Activated CD4-positive, CD25-positive, alpha-beta regulatory T cell treated with anti-CD3 and anti-CD28 coated beads, Interleukin-2, amount 50 U/mL, for 72 hours (primary cell): ENCODE data around the gene CLEC4F.
"Not testable (repeated sequence)": the region's sequence is repeated elsewhere in the genome, so short reads cannot be mapped to it uniquely, and the experiment has no call there.

Experiments
- DNase-seq: peaks from one replicate; pipeline ENCODE4 v3.0.0; 2021

Gene CLEC4F

DNA sequence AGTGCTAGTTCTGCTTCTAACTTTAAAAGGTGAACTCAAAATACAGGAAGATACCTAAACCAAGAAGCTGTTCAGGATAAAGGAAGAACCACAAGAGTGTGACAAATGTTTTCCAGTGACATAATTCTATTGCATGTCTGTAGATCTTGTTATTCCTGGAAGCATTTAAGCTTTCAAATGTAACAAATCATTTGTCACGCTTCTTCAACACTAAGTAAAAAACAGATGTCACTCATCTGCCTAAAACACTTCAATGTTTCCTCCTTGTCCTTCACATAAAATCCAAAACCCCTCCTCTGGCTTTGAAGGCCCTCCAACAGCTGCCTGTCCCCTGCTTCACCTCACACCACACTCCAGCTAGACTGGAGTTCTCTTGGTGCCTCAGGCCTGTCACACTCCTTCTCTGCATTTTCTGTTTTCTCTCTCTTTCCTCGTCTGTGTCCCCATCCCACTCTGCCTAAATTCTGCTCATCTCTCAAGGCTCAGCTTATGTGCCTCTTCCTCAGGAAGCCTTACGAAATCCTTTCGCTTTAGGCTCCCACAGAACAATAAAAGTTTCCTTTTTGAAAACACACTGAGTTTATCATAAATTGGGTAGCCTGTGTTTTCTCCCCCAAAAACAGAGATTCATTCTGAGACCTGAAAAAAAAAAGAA, 6.4 kb upstream of the CLEC4F start:
- DNase-seq: no peak

GRCh38 chr2:70823249-70823648, 2.9 kb upstream of the CLEC4F start:
- DNase-seq: no peak

DNA sequence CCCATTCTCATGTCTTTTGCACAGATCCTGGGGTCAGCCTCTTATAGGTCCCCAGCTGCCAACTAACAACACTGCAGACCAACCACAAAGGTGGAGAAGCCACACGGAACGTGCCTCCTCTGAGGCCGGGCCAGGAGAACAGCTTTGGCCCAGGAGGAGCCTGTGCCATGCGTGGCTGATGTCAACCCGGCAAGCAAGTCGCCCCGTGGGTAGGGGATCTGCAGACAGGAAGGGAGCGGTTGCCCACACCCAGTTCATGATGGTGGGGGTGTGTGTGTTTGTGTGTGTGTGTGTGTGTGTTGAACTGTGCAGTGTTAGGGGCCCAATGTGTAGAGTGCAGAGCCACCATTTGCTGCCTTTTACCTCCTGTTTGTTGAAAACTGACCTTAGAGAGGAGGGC, 2.4 kb upstream of the CLEC4F start:
- no peak for DNase-seq

DNA sequence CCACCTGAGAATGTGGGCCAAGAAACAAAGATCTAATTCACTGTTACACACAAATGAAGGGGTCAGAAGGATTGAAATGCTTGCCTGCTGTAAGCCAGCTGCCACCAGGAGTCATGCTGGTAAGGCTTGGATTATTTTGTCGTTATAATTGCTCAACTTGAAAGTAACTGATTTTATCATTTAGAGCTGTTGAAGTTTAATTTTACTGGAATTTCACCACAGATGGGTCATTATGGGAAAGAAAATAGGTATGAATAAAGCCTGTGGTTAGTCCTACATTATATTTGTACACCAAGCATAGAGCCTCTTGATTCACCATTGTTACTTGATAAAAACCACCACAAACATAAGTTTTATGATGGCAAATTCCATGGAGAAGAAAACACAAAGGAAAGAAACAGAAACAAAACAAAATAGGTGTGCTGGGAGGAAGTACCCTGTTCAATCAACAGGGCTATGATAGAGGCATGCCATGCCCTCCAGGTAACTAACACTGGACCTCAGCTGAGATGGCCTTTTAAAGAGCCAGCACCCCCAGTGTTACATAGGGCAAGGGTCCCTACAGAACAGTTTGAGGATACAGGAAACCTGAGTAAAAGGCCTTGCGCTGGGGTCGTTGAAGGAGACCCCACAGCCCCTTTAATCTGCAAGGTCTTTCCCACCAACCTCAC, 3.0 kb downstream of the CLEC4F start:
- DNase-seq: no peak

DNA sequence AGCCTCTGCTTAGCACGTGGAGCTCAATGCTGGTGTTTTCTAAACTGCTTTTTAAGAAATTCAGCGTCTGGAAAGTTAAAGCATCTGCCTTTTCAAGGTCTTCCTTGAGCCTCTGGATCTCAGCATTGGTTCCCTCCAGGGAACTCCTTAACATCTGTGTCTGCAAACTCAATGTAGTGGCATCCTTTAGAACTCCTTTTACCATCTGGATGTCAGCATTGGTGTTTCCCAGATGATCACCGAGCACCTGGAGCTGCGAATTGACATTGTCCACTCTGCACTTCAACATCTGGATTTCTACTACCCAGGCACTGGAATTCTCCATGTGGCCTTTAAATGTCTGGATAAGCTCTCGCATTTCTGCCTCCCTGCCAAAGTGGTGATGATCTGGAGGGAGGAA, 3.7 kb downstream of the CLEC4F start:
- DNase-seq: no peak

- no peak for DNase-seq
Observed at GRCh38 chr2:70808983-70809958, 11.1 kb downstream of the CLEC4F start.

DNA sequence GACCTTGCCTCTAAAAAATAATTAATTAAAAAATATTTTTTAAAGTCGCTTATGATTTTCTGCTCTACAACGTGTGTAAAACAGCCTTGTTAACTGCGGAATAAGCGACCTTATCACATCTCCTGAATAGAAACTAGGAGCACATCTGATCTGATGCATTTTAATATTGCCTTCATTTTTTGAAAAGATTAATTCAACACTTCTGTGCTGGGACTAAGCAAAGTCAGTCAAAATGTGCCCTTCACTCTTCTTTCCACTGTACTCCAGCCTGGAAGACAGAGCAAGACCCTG, 12.6 kb downstream of the CLEC4F start:
- no peak for DNase-seq

- DNase-seq: no peak
Observed at GRCh38 chr2:70807102-70807827, 13.1 kb downstream of the CLEC4F start.

DNA sequence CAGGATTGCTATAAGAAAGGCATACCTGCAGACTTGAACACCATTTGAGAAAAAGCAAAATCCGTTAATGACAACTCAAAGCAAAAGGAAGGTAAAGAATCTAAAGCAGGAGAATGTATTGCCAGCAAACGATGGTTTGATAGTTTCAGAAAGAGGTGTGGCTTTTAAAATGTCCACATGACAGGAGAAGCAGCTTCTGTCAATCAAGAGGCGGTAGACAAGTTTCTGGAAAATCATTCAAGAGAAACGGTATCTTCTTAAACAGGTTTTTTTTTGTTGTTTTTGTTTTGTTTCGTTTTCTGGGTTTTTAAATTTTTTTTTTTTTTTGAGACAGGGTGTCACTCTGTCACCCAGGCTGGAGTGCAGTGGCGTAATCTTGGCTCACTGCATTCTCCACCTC, 13.8 kb downstream of the CLEC4F start:
- DNase-seq: no peak

GRCh38 chr2:70806013-70806412, 14.4 kb downstream of the CLEC4F start:
- no peak for DNase-seq

GRCh38 chr2:70801607-70802263, 18.7 kb downstream of the CLEC4F start:
- no peak for DNase-seq

- DNase-seq: no peak
Observed at GRCh38 chr2:70799706-70800105, 20.7 kb downstream of the CLEC4F start.

DNA sequence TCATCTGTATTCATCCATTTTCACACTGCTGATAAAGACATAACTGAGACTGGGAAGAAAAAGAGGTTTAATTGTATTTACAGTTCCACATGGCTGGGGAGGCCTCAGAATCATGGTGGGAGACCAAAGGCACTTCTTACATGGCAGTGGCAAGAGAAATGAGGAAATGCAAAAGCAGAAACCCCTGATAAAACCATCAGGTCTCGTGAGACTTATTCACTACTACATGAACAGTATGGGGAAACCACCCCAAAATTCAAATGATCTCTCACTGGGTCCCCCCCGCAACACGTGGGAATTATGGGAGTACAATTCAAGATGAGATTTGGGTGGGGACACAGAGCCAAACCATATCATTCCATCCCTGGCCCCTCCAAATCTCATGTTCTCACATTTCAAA, 22.4 kb downstream of the CLEC4F start:
- DNase-seq: not testable (repeated sequence)

- DNase-seq: no peak
Observed at GRCh38 chr2:70797506-70797905, 22.9 kb downstream of the CLEC4F start.

GRCh38 chr2:70796262-70796661, 24.1 kb downstream of the CLEC4F start:
- no peak for DNase-seq

- no peak for DNase-seq
Observed at GRCh38 chr2:70795164-70795995, 25.0 kb downstream of the CLEC4F start.

GRCh38 chr2:70793450-70793849, 26.9 kb downstream of the CLEC4F start:
- no peak for DNase-seq

- DNase-seq: no peak
Observed at GRCh38 chr2:70790136-70790828, 30.1 kb downstream of the CLEC4F start, which contains the start of gene FIGLA. FIGLA (minus strand) TSS chr2:70790643; CDS start chr2:70790638, 5 bp downstream.

- peak; percentile 39 for DNase-seq
Observed at GRCh38 chr2:70789304-70790135, 30.9 kb downstream of the CLEC4F start.
